GM06990 (cell line): Measurements from ENCODE around the gene TAF1B.

Source experiments
- DNase-seq: peaks from one replicate; pipeline ENCODE4 v3.0.0-alpha.2; 2011; ENCODE audit not compliant: insufficient read length; ENCODE audit errors: extremely low read depth
- H3K27me3 ChIP-seq: replicated peaks from 2 replicates; pipeline ENCODE4 v1.6.0; 2011; ENCODE audit warnings: low read length; ENCODE audit not compliant: control insufficient read depth, insufficient read depth
- H3K36me3 ChIP-seq: 2 replicates; pipeline ENCODE4 v1.5.1; 2011; ENCODE audit warnings: low read length; ENCODE audit not compliant: control insufficient read depth, insufficient read depth
- H3K4me3 ChIP-seq: replicated peaks from 2 replicates; pipeline ENCODE4 v1.5.1; 2011; ENCODE audit warnings: low read depth, mild to moderate bottlenecking, control low read depth, low read length
- TF ChIP-seq, protein P1 (sequence below): IDR thresholded peaks from 2 replicates; pipeline ENCODE4 v1.5.1; 2011; ENCODE audit warnings: low read length, control low read depth, mild to moderate bottlenecking, inconsistent platforms; ENCODE audit not compliant: insufficient read depth, poor library complexity, severe bottlenecking

TAF1B gene

GRCh38 chr2:9843229-9844035 lies at the start of gene TAF1B:
TAF1B (plus strand) TSS chr2:9843474; CDS start chr2:9843542, 68 bp downstream.
- H3K4me3 ChIP-seq, result peak within 1 kb of the TSS; percentile 62
- TF ChIP-seq, protein P1, sequence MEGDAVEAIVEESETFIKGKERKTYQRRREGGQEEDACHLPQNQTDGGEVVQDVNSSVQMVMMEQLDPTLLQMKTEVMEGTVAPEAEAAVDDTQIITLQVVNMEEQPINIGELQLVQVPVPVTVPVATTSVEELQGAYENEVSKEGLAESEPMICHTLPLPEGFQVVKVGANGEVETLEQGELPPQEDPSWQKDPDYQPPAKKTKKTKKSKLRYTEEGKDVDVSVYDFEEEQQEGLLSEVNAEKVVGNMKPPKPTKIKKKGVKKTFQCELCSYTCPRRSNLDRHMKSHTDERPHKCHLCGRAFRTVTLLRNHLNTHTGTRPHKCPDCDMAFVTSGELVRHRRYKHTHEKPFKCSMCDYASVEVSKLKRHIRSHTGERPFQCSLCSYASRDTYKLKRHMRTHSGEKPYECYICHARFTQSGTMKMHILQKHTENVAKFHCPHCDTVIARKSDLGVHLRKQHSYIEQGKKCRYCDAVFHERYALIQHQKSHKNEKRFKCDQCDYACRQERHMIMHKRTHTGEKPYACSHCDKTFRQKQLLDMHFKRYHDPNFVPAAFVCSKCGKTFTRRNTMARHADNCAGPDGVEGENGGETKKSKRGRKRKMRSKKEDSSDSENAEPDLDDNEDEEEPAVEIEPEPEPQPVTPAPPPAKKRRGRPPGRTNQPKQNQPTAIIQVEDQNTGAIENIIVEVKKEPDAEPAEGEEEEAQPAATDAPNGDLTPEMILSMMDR, result peak; percentile 15

GRCh38 chr2:9793918-9794717 lies 49.2 kb upstream of the TAF1B start:
- Histone ChIP-seq H3K4me3 (no peak overlapping the region), H3K27me3 (no peaks in the 10 kb centered on the region), H3K36me3 (no peaks in the 10 kb centered on the region)
- TF ChIP-seq, protein P1, result no peak
- DNase-seq, result no peak

More at GRCh38 chr2:9843229-9844035, at the start of gene TAF1B:
- Histone ChIP-seq H3K27me3 (no peaks in the 10 kb centered on the region), H3K36me3 (peaks cover 6% of the 10 kb centered on the region; the same call in 1 of the 2 replicates)
- peak; percentile 97 for DNase-seq

DNA sequence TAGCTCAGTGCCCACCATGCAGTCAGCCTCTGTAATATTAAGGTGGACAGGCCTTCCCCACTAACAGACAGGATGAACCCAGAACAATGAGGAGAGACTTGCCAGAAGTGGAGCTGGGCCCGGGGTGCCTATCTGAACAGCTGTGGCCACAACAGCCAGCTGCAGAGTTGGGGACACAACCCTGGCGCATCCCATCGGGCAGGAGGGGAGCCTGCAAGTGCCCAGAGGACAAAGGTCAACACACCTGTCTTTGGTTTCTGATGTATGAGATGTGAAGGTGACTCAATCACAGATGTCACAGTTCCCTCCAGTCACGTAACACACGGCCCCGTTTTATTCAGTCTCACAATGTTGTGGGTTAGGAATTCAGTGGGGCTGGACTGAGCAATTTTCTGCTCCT lies 48.2 kb upstream of the TAF1B start:
- no peaks in the 10 kb centered on the region for H3K27me3 ChIP-seq
- no peak for DNase-seq
- no peaks in the 10 kb centered on the region for H3K36me3 ChIP-seq
- TF ChIP-seq, protein P1, result no peak
- no peak overlapping the region for H3K4me3 ChIP-seq

DNA sequence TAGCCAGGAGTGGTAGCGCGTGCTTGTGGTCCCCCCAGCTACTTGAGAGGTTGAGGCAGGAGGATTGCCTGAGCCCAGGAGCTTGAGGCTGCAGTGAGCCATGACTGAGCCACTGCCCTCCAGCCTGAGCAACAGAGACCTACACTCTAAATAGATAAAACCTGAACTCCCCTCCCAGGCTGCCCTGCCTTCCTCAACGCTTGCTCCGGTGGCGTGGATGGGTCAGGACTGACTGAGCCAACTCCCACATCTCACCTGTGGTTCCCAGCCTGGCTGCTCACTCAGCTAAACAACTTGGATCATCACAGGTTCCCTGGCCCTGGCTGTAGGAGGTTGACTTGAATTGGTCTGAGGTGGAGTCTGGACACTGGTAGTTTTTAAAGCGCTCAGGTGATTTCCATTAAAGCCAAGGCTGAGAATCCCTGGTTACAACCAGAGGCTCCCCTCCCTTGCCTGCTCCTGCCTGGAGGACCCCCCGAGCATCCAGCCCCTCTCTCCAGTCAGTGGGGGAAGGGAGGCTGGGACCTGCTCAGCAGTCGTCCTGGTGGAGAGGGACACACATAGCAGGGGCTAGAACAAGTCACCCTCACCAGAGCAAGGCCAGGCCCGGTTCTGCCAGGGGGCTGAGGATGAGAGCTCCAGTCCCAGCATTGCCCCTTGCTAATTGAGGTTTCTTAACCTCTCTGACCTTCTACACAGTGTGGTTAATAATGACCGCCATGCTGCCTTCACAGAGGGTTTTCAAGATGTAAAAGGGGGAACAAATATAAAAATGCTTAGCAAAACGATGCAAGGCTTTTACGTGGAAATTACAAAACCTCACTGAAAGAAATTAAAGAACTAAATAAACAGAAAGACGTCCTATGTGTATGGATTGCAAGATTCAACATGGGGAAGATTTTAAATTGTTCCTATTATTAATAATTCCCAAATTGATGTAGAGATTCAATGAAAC lies 46.9 kb upstream of the TAF1B start:
- no peak overlapping the region for H3K4me3 ChIP-seq
- no peaks in the 10 kb centered on the region for H3K27me3 ChIP-seq
- TF ChIP-seq, protein P1, result no peak
- no peaks in the 10 kb centered on the region for H3K36me3 ChIP-seq
- no peak for DNase-seq

- H3K4me3 ChIP-seq, result no peak overlapping the region
- TF ChIP-seq, protein P1, result no peak
- H3K27me3 ChIP-seq, result no peaks in the 10 kb centered on the region
- DNase-seq, result no peak
- no peaks in the 10 kb centered on the region for H3K36me3 ChIP-seq
Measured at GRCh38 chr2:9797086-9797485, 46.2 kb upstream of the TAF1B start.
